Bronchial epithelial cell (primary cell): ENCODE data around the gene GUCY2D. TPM values are rescaled to one million over a fixed set of nuclear protein-coding genes. Genes with fewer than 3 reads are reported as not detected.
A peak's percentile ranks its signal among the peaks of the same experiment; 100 is the strongest.

Source experiments
- DNase-seq: peaks from one replicate; pipeline ENCODE4 v3.0.0-alpha.2; 2010; ENCODE audit warnings: low read depth
- FAIRE-seq: peaks from 2 replicates; lab custom pipeline; 2011; peaks lifted over from hg19 to GRCh38; lab: Jason Lieb, UNC
- H3K27me3 ChIP-seq: 2 replicates; pipeline ENCODE4 v1.5.1; 2011; ENCODE audit warnings: low read length; ENCODE audit not compliant: control insufficient read depth, insufficient read depth
- H3K36me3 ChIP-seq: 2 replicates; pipeline ENCODE4 v1.5.1; 2011; ENCODE audit warnings: low read length; ENCODE audit not compliant: control insufficient read depth, insufficient read depth
- H3K4me3 ChIP-seq: 2 replicates; pipeline ENCODE4 v1.5.1; 2011; ENCODE audit warnings: mild to moderate bottlenecking, low read depth, low read length, control low read depth
- total RNA-seq: library from RNA; depleted of rRNA; stranded (reverse); fragments of >200 nt; gene quantifications from 2 replicates; pipeline ENCODE4 v1.2.1, GENCODE V29; 2014
- TF ChIP-seq, protein P1 (sequence below): IDR thresholded peaks from 2 replicates; pipeline ENCODE4 v1.5.1; 2011; ENCODE audit warnings: mild to moderate bottlenecking, moderate library complexity, low read length, control low read depth, inconsistent platforms; ENCODE audit not compliant: insufficient read depth, severe bottlenecking

GUCY2D gene
- total RNA-seq, 1 donor from 2014 or later = not detected

DNA sequence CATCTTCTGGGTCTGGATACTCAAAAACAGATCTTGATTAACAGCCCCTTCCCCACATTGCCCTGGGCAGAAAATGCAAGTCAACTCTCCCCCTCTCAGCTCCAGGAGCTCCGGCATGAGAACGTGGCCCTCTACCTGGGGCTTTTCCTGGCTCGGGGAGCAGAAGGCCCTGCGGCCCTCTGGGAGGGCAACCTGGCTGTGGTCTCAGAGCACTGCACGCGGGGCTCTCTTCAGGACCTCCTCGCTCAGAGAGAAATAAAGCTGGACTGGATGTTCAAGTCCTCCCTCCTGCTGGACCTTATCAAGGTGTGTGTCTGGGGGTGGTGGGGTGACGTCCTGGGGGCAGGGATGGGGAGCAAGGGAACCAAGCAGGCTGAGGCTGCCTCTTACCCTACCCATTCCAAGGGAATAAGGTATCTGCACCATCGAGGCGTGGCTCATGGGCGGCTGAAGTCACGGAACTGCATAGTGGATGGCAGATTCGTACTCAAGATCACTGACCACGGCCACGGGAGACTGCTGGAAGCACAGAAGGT, 9.7 kb downstream of the GUCY2D start:
- DNase-seq (no peak), FAIRE-seq (no peak)
- Histone ChIP-seq H3K36me3 (no peaks in the 10 kb centered on the region), H3K4me3 (no peak overlapping the region), H3K27me3 (peaks cover 2% of the 10 kb centered on the region)
- TF ChIP-seq, protein P1, sequence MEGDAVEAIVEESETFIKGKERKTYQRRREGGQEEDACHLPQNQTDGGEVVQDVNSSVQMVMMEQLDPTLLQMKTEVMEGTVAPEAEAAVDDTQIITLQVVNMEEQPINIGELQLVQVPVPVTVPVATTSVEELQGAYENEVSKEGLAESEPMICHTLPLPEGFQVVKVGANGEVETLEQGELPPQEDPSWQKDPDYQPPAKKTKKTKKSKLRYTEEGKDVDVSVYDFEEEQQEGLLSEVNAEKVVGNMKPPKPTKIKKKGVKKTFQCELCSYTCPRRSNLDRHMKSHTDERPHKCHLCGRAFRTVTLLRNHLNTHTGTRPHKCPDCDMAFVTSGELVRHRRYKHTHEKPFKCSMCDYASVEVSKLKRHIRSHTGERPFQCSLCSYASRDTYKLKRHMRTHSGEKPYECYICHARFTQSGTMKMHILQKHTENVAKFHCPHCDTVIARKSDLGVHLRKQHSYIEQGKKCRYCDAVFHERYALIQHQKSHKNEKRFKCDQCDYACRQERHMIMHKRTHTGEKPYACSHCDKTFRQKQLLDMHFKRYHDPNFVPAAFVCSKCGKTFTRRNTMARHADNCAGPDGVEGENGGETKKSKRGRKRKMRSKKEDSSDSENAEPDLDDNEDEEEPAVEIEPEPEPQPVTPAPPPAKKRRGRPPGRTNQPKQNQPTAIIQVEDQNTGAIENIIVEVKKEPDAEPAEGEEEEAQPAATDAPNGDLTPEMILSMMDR = no peak

DNA sequence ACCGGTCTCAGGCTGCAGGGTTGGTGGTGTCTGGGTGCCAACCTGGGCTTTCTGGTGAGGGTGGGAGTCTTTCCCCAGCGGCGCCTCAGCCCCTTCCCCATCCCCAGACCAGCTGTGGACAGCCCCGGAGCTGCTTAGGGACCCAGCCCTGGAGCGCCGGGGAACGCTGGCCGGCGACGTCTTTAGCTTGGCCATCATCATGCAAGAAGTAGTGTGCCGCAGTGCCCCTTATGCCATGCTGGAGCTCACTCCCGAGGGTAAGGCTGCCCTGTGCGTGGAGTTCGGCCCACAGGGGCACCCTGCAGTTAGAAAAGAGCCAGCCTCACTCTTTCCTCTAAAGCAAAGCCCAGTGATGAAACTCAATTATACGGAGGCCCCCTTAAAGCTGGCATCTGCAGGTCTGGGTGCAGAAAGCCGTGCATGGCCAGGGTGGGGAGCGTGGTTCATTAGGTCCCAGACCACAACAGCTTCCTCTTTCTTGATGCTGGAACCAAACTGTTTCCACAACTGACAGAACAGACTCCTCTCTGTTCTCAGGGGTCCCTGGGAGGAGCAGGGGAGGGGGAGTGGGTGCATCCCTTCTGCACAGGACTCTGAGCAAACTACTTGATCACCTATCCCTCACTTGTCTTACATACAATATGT, 10.7 kb downstream of the GUCY2D start:
- H3K27me3 ChIP-seq = peaks cover 2% of the 10 kb centered on the region
- no peak overlapping the region for H3K4me3 ChIP-seq
- FAIRE-seq = no peak
- no peak for DNase-seq
- H3K36me3 ChIP-seq = no peaks in the 10 kb centered on the region
- TF ChIP-seq, protein P1 = no peak

DNA sequence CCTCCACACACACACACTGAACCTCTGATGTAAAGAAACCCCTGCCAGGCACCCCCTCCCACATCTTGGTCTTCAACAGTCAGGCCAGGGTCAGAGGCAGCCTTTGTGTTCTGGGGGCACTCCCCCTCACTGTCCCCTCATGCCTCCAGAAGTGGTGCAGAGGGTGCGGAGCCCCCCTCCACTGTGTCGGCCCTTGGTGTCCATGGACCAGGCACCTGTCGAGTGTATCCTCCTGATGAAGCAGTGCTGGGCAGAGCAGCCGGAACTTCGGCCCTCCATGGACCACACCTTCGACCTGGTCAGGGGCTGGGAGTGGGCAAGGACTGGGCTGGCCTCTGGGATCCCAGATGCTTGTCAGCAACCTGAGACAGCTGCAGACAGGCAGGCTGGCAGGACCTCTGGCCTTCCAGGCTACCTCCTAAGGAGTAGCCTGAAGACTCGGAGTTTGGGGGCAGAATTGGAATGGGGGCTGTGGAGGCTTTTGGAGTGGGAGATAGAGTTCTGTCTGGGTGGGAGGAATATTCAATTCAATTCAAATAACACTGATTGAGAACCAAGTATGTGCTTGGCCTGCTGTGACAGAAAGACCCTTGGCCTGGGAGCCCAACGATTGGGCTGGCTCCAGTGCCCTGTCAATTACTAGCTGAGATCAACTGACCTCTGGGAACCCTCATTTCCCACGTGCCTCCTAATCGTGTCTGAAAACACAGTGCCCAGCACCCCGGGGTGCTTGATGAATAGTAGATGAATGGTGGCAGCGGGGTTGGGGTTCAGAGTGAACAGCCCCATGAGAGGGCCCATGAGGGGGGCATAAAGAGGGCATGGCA, 11.5 kb downstream of the GUCY2D start:
- H3K36me3 ChIP-seq = no peaks in the 10 kb centered on the region
- H3K4me3 ChIP-seq = no peak overlapping the region
- no peak for DNase-seq
- peaks cover 2% of the 10 kb centered on the region for H3K27me3 ChIP-seq
- FAIRE-seq = no peak
- TF ChIP-seq, protein P1 = no peak

DNA sequence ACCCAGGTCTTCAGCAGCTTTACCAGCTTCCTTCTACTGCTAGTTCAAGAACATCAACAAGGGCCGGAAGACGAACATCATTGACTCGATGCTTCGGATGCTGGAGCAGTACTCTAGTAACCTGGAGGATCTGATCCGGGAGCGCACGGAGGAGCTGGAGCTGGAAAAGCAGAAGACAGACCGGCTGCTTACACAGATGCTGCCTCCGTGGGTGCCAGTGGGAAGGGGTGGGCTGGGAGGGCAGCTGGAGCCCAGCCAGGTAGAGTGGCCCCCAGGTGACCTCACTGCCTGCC, 12.1 kb downstream of the GUCY2D start:
- FAIRE-seq = no peak
- Histone ChIP-seq H3K27me3 (peaks cover 2% of the 10 kb centered on the region), H3K36me3 (no peaks in the 10 kb centered on the region), H3K4me3 (no peak overlapping the region)
- TF ChIP-seq, protein P1 = no peak
- DNase-seq = no peak

DNA sequence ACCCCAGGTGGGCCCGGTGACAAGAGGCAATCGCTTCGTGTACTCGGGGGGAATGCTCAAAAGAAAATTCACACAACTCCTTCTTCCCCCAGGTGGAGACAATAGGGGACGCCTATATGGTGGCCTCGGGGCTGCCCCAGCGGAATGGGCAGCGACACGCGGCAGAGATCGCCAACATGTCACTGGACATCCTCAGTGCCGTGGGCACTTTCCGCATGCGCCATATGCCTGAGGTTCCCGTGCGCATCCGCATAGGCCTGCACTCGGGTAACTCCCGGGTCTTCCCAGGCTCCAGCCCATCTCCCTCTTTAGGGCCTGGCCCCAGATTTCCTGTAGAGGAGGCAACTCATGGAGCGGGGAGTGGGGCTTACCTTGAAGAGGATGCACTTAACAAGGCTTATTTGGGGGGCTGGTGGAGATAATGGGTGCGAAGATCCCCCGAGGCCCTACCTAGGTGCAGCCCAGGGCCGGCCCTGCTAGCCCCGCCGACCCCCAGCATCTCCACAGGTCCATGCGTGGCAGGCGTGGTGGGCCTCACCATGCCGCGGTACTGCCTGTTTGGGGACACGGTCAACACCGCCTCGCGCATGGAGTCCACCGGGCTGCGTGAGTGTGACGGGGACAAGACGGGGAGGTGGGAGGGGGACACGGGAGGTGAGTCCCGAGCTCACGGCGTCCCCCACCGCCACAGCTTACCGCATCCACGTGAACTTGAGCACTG, 13.0 kb downstream of the GUCY2D start:
- Histone ChIP-seq H3K4me3 (peak overlapping the region; percentile 51), H3K27me3 (peaks cover 2% of the 10 kb centered on the region), H3K36me3 (no peaks in the 10 kb centered on the region)
- TF ChIP-seq, protein P1 = no peak
- FAIRE-seq (no peak), DNase-seq (no peak)
